ENCODE measurements around the gene TRAF2. TPM values are rescaled to one million over a fixed set of nuclear protein-coding genes. Genes with fewer than 3 reads are reported as not detected.

TRAF2 gene
- total RNA-seq, 1 donor from 2014 or later = 59.5 TPM

DNA sequence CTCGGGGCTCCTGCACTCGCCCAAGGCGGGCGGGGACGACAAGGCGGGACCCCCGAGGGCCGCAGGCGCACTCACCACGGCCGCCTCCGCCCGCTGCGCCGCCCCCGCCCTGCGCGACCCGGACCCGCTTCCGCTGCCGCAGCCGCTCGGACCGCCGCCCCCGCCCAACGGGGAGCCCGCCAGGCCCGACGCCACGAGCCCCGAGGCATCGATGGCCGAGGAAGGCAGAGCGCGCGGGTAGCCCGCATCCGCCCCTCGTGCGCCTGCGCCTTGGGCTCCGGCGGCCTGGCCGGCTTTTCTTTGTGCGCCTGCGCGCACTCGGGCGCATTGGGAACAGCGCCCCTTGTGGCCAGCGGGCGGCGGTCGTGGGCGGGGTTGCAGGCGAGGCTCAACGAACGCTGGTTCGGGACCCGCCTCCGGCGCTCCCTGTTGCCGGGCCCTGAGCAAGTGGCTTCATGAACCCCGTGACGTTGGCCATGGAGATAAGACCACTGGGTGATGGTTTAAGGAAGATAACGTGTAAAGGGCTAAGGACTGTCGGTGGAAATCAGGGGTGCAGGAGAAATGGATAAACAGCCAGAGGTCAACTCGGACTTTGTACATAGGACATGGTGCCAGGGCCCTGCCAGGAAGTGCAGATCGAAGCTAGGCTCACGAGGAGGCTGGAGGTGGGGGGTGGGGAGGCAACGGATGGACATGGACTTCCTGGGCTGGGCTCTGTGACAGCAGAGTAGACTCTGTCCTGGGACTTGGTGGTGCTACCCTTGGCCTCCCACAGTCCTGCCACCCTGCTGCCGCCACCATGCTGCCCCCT lies 58.4 kb downstream of the TRAF2 start, which contains the start of the genes C8G and FBXW5:
Gene C8G (plus strand): TSS at position 725 of the 814 bp plus-strand sequence. CDS start 78 bp downstream, at position 803.
Gene FBXW5 (minus strand): TSS at position 220 of the 814 bp plus-strand sequence. CDS start 655 bp downstream, outside the sequence.
- intact Hi-C loops (cut with micrococcal nuclease) = loop anchor here (1.0 to 2.0 kb wide), 4 partner anchors 42 to 101 kb away; partner anchors contain the start of genes PHPT1 and TRAF2
- Mint-ChIP-seq H3K4me3 (ENCODE audit: low read depth) (peak within 1 kb of the TSS; percentile 79), H3K27me3 (ENCODE audit: low read depth) (no peaks in the 10 kb centered on the region), H3K9me3 (no peaks in the 10 kb centered on the region), H3K4me1 (ENCODE audit: low read depth) (peaks cover 3% of the 10 kb centered on the region), H3K36me3 (ENCODE audit: low read depth) (peaks cover 21% of the 10 kb centered on the region), H3K27ac (peak within 1 kb of the TSS; percentile 82)
- peak; percentile 95 for DNase-seq (ENCODE audit: low spot score)

DNA sequence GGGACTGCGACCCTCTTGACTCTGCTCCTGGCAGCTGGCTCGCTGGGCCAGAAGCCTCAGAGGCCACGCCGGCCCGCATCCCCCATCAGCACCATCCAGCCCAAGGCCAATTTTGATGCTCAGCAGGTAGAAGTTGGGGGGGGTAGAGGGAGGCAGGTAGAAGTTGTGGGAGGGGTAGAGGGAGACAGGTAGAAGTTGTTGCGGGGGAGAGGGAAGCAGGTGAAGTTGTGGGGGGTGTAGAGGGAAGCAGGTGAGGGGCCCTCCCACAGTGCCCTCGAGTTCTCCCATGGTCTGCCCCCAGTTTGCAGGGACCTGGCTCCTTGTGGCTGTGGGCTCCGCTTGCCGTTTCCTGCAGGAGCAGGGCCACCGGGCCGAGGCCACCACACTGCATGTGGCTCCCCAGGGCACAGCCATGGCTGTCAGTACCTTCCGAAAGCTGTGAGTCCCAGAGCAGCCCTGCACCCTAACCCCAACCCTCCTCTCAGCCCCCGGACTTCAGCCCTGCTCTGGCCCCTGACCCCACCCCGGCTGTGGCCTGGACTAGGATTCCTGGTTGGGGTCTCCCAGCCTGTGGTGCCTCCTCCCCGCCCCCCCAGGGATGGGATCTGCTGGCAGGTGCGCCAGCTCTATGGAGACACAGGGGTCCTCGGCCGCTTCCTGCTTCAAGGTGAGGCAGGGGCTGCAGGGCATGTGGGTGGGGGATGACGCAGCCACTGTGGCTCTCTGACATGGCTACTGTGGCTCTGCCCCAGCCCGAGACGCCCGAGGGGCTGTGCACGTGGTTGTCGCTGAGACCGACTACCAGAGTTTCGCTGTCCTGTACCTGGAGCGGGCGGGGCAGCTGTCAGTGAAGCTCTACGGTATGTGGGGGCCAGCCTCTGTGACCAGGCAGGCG lies 59.3 kb downstream of the TRAF2 start:
- Mint-ChIP-seq H3K27me3 (ENCODE audit: low read depth) (no peaks in the 10 kb centered on the region), H3K4me1 (ENCODE audit: low read depth) (peaks cover 3% of the 10 kb centered on the region), H3K36me3 (ENCODE audit: low read depth) (peaks cover 20% of the 10 kb centered on the region), H3K9me3 (no peaks in the 10 kb centered on the region), H3K27ac (no peak overlapping the region), H3K4me3 (ENCODE audit: low read depth) (peak overlapping the region; percentile 54)
- DNase-seq (ENCODE audit: low spot score) = no peak
- intact Hi-C loops (cut with micrococcal nuclease) = loop anchor here (2.0 kb wide), 3 partner anchors 43 to 97 kb away; partner anchors contain the start of genes PHPT1 and TRAF2

DNA sequence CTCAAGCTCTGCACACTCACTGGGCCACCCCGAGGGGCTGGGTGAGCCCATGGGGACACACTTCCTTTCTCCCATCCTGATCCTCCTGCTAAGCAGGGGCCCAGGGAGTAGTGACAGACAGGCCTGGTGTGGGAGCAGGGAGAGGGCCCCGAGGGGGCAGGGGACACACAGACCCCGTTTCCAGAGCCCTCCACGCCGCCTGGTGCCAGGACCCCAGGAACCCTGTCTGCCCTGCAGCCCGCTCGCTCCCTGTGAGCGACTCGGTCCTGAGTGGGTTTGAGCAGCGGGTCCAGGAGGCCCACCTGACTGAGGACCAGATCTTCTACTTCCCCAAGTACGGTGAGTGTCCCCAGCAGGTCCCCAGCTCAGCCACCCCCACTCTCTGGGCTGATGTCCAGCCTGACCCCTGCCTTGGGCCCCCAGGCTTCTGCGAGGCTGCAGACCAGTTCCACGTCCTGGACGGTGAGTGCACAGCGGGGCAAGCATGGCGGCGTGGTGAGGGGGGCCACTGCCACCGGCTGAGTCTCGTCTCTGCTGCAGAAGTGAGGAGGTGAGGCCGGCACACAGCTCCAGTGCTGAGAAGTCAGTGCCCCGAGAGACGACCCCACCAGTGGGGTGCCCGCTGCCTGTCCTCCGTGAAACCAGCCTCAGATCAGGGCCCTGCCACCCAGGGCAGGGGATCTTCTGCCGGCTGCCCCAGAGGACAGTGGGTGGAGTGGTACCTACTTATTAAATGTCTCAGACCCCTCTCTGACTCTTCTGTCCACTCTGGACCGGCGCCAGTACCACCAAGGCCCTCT lies 60.1 kb downstream of the TRAF2 start:
- Mint-ChIP-seq H3K4me3 (ENCODE audit: low read depth) (no peak overlapping the region), H3K9me3 (no peaks in the 10 kb centered on the region), H3K27me3 (ENCODE audit: low read depth) (no peaks in the 10 kb centered on the region), H3K36me3 (ENCODE audit: low read depth) (peaks cover 12% of the 10 kb centered on the region), H3K4me1 (ENCODE audit: low read depth) (peaks cover 3% of the 10 kb centered on the region), H3K27ac (no peak overlapping the region)
- intact Hi-C loops (cut with micrococcal nuclease) = no loop called here
- no peak for DNase-seq (ENCODE audit: low spot score)

DNA sequence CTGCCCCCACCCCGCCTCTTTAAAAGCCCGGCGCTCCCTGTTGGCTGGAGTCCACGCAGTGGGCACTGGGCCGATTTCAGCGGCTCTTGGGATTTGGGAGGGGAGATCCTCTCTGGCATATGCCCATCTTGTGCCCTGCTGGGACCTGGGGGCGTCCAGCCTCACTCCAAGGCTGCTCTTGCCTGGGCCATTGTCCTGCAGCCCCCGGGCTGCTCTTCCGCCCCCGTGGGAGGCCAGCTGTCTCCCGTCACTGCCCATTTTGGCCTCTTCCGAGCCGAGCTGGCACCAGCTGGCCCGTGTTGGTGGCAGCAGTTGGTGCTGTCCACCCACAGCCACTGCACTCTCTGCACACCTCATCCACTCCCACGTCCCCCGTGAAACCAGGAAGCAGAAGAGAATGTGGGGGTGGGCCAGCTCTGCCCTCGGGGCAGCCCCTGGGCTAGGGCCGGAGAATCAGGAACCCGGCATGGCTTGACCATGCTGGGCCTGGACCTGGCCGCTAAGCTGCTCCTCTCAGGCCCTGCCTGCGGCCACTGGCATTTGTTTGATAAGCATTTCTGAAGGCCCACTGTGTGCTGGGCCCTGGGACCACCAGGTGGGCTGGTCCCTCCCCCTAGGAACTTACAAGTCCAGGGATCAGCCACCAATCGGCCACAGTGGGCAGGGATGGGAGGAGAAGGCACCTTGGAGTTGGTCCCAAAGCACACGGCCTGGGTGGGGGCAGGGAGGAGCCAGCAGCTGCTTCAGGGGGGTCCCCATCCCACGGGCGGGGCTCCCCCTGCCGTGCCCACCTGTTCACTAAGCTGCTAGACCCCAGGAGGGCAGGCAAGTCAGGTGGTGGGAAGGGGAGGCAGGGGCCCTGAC lies 60.9 kb downstream of the TRAF2 start:
- no peak for DNase-seq (ENCODE audit: low spot score)
- H3K9me3 Mint-ChIP-seq = no peaks in the 10 kb centered on the region
- H3K27ac Mint-ChIP-seq = no peak overlapping the region
- no peaks in the 10 kb centered on the region for H3K27me3 Mint-ChIP-seq (ENCODE audit: low read depth)
- H3K4me3 Mint-ChIP-seq (ENCODE audit: low read depth) = no peak overlapping the region
- H3K36me3 Mint-ChIP-seq (ENCODE audit: low read depth) = peaks cover 7% of the 10 kb centered on the region
- intact Hi-C loops (cut with micrococcal nuclease) = no loop called here
- peaks cover 3% of the 10 kb centered on the region for H3K4me1 Mint-ChIP-seq (ENCODE audit: low read depth)

DNA sequence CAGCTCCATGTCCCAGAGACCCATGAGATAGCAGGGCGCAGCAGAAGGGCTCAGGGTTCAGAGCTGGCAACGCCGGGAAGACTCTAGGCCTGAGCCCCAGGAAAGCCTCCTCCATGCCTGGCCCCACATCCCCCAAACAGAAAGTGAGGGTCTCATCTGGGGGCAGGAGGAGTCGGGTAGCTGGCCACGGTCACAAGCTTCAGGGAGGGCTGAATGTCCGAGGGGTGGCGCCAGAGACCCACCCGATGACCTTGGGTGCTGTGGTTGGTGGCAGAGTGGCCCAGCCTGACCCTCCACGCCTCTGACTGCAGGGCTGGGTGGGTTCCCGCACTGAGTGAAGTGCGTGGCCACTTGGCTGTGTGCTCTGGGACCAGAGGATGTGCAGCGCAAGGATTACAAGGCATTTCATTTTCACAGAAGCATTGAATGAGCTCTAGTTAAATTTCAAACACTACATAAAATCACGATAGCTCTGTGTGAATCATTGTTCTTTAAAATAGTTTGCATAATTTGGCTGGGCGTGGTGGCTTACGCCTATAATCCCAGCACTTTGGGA lies 61.7 kb downstream of the TRAF2 start:
- H3K9me3 Mint-ChIP-seq = no peaks in the 10 kb centered on the region
- peak overlapping the region; percentile 63 for H3K4me3 Mint-ChIP-seq (ENCODE audit: low read depth)
- no peak overlapping the region for H3K27ac Mint-ChIP-seq
- H3K36me3 Mint-ChIP-seq (ENCODE audit: low read depth) = peaks cover 3% of the 10 kb centered on the region
- intact Hi-C loops (cut with micrococcal nuclease) = no loop called here
- DNase-seq (ENCODE audit: low spot score) = no peak
- H3K4me1 Mint-ChIP-seq (ENCODE audit: low read depth) = peaks cover 3% of the 10 kb centered on the region
- no peaks in the 10 kb centered on the region for H3K27me3 Mint-ChIP-seq (ENCODE audit: low read depth)

DNA sequence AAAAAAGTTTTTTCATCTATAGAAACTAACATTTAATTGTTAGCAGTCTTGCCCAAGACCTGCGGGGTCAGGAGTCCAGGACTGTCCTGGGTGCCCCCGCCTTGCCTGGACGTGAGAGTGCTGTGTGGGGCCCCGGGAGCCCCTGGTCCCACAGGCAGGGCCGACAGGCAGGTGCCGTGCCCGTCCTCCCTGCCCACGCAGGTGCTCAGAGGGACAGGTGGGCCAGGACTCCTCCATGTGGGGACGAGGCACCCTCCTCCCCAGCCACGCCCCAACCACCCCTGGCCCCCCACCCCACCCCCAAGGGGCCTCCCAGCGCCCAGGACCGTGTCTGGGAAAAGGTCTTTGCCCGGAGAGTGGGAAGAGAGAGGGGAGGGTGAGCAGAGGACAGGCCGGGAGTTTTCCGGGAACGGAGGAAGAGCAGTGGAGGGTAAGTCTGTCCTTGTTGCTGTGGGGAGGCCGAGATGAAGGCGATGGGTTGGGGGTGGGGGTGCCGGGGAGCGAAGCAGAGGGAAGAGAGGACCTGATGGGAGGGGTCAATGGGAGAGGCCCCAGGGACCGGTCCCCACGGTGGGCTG lies 63.0 kb downstream of the TRAF2 start:
- Mint-ChIP-seq H3K36me3 (ENCODE audit: low read depth) (no peaks in the 10 kb centered on the region), H3K9me3 (no peaks in the 10 kb centered on the region), H3K27ac (peak overlapping the region; percentile 71), H3K4me3 (ENCODE audit: low read depth) (peak overlapping the region; percentile 81), H3K4me1 (ENCODE audit: low read depth) (peaks cover 3% of the 10 kb centered on the region), H3K27me3 (ENCODE audit: low read depth) (no peaks in the 10 kb centered on the region)
- no peak for DNase-seq (ENCODE audit: low spot score)
- intact Hi-C loops (cut with micrococcal nuclease) = no loop called here

DNA sequence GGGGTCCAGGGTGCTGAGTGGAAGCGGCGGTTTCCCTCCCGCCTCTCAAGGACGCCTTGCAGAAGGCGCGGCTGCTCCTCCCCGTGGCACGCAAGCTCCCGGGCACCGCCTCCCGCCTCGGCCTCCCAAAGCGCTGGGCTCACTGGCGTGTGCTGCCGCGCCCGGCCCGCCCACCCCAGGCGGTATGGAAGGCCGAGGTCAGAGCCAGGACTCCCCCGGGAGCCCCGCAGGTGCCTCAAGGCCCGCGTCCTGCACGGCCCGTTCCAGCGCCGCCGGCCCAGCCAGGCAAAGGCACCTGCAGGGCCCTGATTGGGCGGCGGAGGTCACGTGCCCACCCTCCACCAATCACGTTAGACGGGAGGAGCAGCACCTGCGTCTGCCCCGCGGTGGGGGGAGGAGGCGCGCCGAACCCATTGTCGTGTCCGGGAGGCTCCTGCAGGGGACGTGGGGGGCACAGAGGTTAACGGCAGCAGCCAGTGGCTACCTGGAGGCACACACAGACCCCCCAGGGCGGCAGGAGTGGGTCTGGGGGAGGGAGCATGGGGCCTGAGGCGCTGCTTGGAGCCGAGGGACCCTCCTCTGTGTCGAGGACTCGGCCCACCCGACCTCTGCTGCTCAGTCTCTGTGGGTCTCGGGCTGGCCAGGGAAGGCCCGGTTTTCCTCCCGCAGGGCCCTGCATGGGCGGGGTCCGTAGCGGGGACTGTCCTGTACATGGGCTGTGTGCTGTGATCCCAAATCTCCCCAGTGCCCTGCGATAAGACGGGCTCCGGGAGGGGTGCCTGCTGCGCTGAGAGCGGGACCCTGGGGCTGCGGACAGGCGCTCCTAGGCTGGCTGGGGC lies 63.7 kb downstream of the TRAF2 start:
- Mint-ChIP-seq H3K4me3 (ENCODE audit: low read depth) (peak overlapping the region; percentile 81), H3K4me1 (ENCODE audit: low read depth) (no peaks in the 10 kb centered on the region), H3K9me3 (no peaks in the 10 kb centered on the region), H3K27me3 (ENCODE audit: low read depth) (no peaks in the 10 kb centered on the region), H3K27ac (peak overlapping the region; percentile 87), H3K36me3 (ENCODE audit: low read depth) (no peaks in the 10 kb centered on the region)
- intact Hi-C loops (cut with micrococcal nuclease) = loop anchor here (2.0 to 10.0 kb wide), 2 partner anchors 43 to 85 kb away; partner anchors contain the start of genes FUT7 and PAXX
- peak; percentile 94 for DNase-seq (ENCODE audit: low spot score)

DNA sequence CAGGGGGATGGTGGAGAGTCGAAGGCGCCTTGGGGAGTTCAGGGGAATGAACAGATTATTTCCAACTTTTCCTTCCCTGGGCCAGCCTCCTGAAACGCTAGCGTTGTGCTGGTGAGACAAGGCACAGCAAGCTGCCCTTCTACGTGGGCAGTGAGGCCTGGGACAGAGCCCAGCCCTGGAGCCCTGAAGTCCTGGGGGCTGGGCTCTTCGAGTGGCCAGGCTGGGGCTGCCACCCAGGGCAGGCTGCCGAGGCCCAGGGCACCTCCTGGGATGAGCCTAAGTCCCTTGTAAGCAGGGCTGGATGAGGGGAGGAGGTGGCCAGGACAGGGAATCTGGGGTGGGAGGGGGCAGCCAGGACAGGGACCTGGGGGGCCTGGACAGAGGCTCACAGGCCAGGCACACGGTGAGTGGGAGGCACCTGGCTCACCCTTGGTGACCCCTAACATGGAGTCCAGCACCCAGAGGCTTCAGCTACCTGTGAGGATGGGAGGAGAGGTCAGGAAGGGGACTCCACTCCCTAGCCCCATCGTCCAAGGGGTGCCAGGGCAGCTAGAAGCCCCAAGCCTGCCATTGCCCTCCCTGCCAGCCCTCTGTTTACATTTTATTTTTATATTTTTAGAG lies 64.5 kb downstream of the TRAF2 start:
- H3K4me3 Mint-ChIP-seq (ENCODE audit: low read depth) = peak overlapping the region; percentile 80
- no peak for DNase-seq (ENCODE audit: low spot score)
- H3K9me3 Mint-ChIP-seq = no peaks in the 10 kb centered on the region
- no peaks in the 10 kb centered on the region for H3K36me3 Mint-ChIP-seq (ENCODE audit: low read depth)
- intact Hi-C loops (cut with micrococcal nuclease) = loop anchor here (2.0 to 10.0 kb wide), 2 partner anchors 42 to 84 kb away; partner anchors contain the start of genes FUT7 and PAXX
- H3K27me3 Mint-ChIP-seq (ENCODE audit: low read depth) = no peaks in the 10 kb centered on the region
- H3K4me1 Mint-ChIP-seq (ENCODE audit: low read depth) = no peaks in the 10 kb centered on the region
- peak overlapping the region; percentile 87 for H3K27ac Mint-ChIP-seq

DNA sequence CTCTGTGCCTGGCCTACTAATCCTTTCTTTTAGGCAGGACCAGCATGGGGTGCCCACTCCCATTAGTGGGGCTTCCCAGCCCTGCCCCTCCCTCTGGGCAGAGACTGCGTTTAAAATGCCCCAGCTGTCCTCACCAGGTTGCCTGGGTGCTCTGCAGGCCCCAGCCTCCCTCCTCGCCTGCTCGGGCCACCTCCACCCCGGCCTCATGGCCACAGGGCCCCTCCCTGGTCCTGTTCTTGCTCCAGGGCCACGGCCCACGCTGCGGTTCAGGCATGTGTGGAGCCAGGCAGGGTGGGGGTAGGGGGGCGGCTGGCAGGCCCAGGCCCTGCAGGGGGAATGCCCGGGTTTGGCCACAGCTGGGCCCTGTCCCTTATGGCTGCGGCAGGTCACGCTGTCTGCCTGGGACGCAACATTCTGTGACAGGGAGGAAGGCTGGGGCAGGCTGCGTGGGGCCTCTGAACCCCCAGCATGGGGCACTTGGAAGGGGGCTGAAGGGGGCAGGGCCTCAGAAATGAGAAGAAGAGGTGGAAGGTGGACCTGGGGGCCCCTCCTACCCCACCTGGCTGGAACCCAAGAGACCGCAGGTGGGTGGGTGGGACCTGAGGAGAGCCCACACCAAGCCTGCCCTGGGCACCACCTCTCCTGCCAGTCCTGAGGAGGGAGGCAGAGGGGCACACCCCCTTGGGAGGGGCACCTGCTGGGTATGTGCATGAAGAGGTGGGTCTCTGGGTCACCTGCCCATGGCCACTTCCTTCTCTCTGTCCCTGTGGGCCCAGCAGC lies 65.4 kb downstream of the TRAF2 start, which contains the start of gene LCN12:
Gene LCN12 (plus strand): TSS at position 733 of the 780 bp plus-strand sequence. CDS start 55 bp downstream, outside the sequence.
- Mint-ChIP-seq H3K9me3 (peaks cover 7% of the 10 kb centered on the region), H3K4me1 (ENCODE audit: low read depth) (no peaks in the 10 kb centered on the region), H3K27me3 (ENCODE audit: low read depth) (no peaks in the 10 kb centered on the region), H3K36me3 (ENCODE audit: low read depth) (no peaks in the 10 kb centered on the region), H3K4me3 (ENCODE audit: low read depth) (no peak within 1 kb of the TSS), H3K27ac (no peak within 1 kb of the TSS)
- no peak for DNase-seq (ENCODE audit: low spot score)
- intact Hi-C loops (cut with micrococcal nuclease) = loop anchor here (2.0 to 10.0 kb wide), 2 partner anchors 41 to 83 kb away; partner anchors contain the start of genes FUT7 and PAXX
